ENCODE data around the gene HMOX2. TPM values are rescaled to one million over a fixed set of nuclear protein-coding genes. Genes with fewer than 3 reads are reported as not detected.
A peak's percentile ranks its signal among the peaks of the same experiment; 100 is the strongest.

Gene HMOX2
- total and polyA plus RNA-seq, 7 donors: 20.8 to 49.0 (median 23.3) TPM

GRCh38 chr16:4461250-4462085 is 14.7 kb upstream of the HMOX2 start:
- Histone ChIP-seq H3K36me3 (ENCODE audit: insufficient read depth in 1 of 2, low read depth in 1 of 2) (peaks cover 0 to 67% of the 10 kb centered on the region in 2 donors), H3K9me3 (no peaks in the 10 kb centered on the region), H3K4me3 (no peak overlapping the region), H3K27ac (no peak overlapping the region), H3K4me1 (no peaks in the 10 kb centered on the region), H3K27me3 (ENCODE audit: insufficient read depth in 3 of 3, low read length in 2 of 3) (no peaks in the 10 kb centered on the region)
- WGBS, 3 donors: 75 to 80% (median 75%) methylated on average over 27 of the region's 27 CpGs
- DNase-seq: no peak
- no peak for TF ChIP-seq CTCF (IDR thresholded peaks at IDR 0.05)
- ATAC-seq: peak in 3 of 4 donors; percentile 23 to 31 (median 23)
- intact Hi-C loops (cut with DNase I): loop anchor here in 1 of 2 donors (2.0 kb wide), 1 partner anchor 21 kb away; no protein-coding TSS in a partner anchor

GRCh38 chr16:4463522-4464163 is 12.6 kb upstream of the HMOX2 start:
- intact Hi-C loops (cut with DNase I): loop anchor here in 1 of 2 donors (2.0 kb wide), 1 partner anchor 23 kb away; no protein-coding TSS in a partner anchor
- TF ChIP-seq CTCF (IDR thresholded peaks at IDR 0.05): no peak
- Histone ChIP-seq H3K4me3 (no peak overlapping the region), H3K9me3 (no peaks in the 10 kb centered on the region), H3K36me3 (ENCODE audit: insufficient read depth in 1 of 2, low read depth in 1 of 2) (peaks cover 0 to 47% of the 10 kb centered on the region in 2 donors), H3K27me3 (ENCODE audit: insufficient read depth in 3 of 3, low read length in 2 of 3) (no peaks in the 10 kb centered on the region), H3K4me1 (no peaks in the 10 kb centered on the region), H3K27ac (no peak overlapping the region)
- ATAC-seq (no peak), DNase-seq (no peak)
- WGBS, 3 donors: 85 to 90% (median 85%) methylated on average over 22 of the region's 22 CpGs

GRCh38 chr16:4465977-4466779 is 10.0 kb upstream of the HMOX2 start:
- DNase-seq (no peak), ATAC-seq (no peak)
- TF ChIP-seq CTCF (IDR thresholded peaks at IDR 0.05): no peak
- Histone ChIP-seq H3K36me3 (ENCODE audit: insufficient read depth in 1 of 2, low read depth in 1 of 2) (peaks cover 0 to 26% of the 10 kb centered on the region in 2 donors), H3K27ac (no peak overlapping the region), H3K4me3 (no peak overlapping the region), H3K9me3 (no peaks in the 10 kb centered on the region), H3K27me3 (ENCODE audit: insufficient read depth in 3 of 3, low read length in 2 of 3) (no peaks in the 10 kb centered on the region), H3K4me1 (no peaks in the 10 kb centered on the region)
- WGBS, 3 donors: 91 to 93% (median 92%) methylated on average over 32 of the region's 32 CpGs
- intact Hi-C loops (cut with DNase I): no loop called here

- ATAC-seq (no peak), DNase-seq (no peak)
- Histone ChIP-seq H3K36me3 (ENCODE audit: insufficient read depth in 1 of 2, low read depth in 1 of 2) (peaks cover 0 to 20% of the 10 kb centered on the region in 2 donors), H3K4me3 (no peak overlapping the region), H3K27me3 (ENCODE audit: insufficient read depth in 3 of 3, low read length in 2 of 3) (no peaks in the 10 kb centered on the region), H3K27ac (no peak overlapping the region), H3K4me1 (no peaks in the 10 kb centered on the region), H3K9me3 (no peaks in the 10 kb centered on the region)
- WGBS, 3 donors: 93 to 95% (median 94%) methylated on average over 16 of the region's 16 CpGs
- no peak for TF ChIP-seq CTCF (IDR thresholded peaks at IDR 0.05)
- intact Hi-C loops (cut with DNase I): no loop called here
Observed at GRCh38 chr16:4467916-4468315, 8.3 kb upstream of the HMOX2 start.

Data from psoas muscle (tissue), 8 donors.